K562 (cell line): ENCODE results near the gene FNBP1. TPM values are rescaled to one million over a fixed set of nuclear protein-coding genes. Genes with fewer than 3 reads are reported as not detected.
A peak's percentile ranks its signal among the peaks of the same experiment; 100 is the strongest.

Experiments used
- ARID3B ChIP-seq: fragments of 250-450 bp; sonication (Bioruptor Pico); IDR thresholded peaks from 2 replicates; pipeline ENCODE4 v1.4.0; 2020; ENCODE audit warnings: borderline replicate concordance
- ARNT ChIP-seq, 2 experiments: fragments of 450-650 bp; IDR thresholded peaks; 2 replicates each; pipeline ENCODE4 v1.6.1; 2016; ENCODE audit warnings: mild to moderate bottlenecking in 1 of 2
- CREB1 ChIP-seq, 2 experiments: sonication (generic) in 1 of 2; formaldehyde crosslinking in 1 of 2; IDR thresholded peaks; 2 replicates each; pipeline versions ENCODE4 v1.6.1 to v1.8.0; 2012 to 2022; ENCODE audit warnings: inconsistent platforms in 1 of 2, mild to moderate bottlenecking in 1 of 2, missing genetic modification reagents in 1 of 2, moderate library complexity in 1 of 2
- E2F3 ChIP-seq: fragments of 250-450 bp; sonication (Bioruptor Pico); IDR thresholded peaks from 2 replicates; pipeline ENCODE4 v1.4.0; 2020; ENCODE audit warnings: mild to moderate bottlenecking
- FOXP1 ChIP-seq: sonication (generic); formaldehyde crosslinking; IDR thresholded peaks from 2 replicates; pipeline ENCODE4 v1.8.0; 2022; ENCODE audit warnings: mild to moderate bottlenecking, missing genetic modification reagents
- GATAD2B ChIP-seq: fragments of 450-650 bp; IDR thresholded peaks from 2 replicates; pipeline ENCODE4 v1.6.1; 2017; ENCODE audit warnings: mild to moderate bottlenecking, borderline replicate concordance
- ILF3 ChIP-seq: fragments of 450-650 bp; IDR thresholded peaks from 2 replicates; pipeline ENCODE4 v1.6.1; 2018; ENCODE audit warnings: antibody characterized with exemption, mild to moderate bottlenecking, moderate library complexity, borderline replicate concordance
- MAX ChIP-seq: sonication (generic); formaldehyde crosslinking; IDR thresholded peaks from 2 replicates; pipeline ENCODE4 v1.9.0; 2022; ENCODE audit warnings: mild to moderate bottlenecking, missing genetic modification reagents
- MAZ ChIP-seq, 2 experiments: fragments of 450-650 bp in 1 of 2; sonication (generic) in 1 of 2; formaldehyde crosslinking; IDR thresholded peaks in 1 of 2; conservative IDR thresholded peaks in 1 of 2; 2 replicates each; pipeline versions ENCODE4 v1.4.0 to v1.5.0; 2020; ENCODE audit warnings: mild to moderate bottlenecking in 1 of 2, missing genetic modification reagents in 1 of 2
- MYBL2 ChIP-seq, 2 experiments: fragments of 450-650 bp in 1 of 2; sonication (generic) in 1 of 2; formaldehyde crosslinking in 1 of 2; IDR thresholded peaks; 2 replicates each; pipeline versions ENCODE4 v1.6.1 to v1.8.1; 2017 to 2022; ENCODE audit warnings: borderline replicate concordance in 1 of 2, inconsistent platforms in 1 of 2, low read depth in 1 of 2, mild to moderate bottlenecking in 1 of 2, missing genetic modification reagents in 1 of 2, moderate library complexity in 1 of 2
- NEUROD1 ChIP-seq: fragments of 150-350 bp; IDR thresholded peaks from 2 replicates; pipeline ENCODE4 v1.6.1; 2014; ENCODE audit warnings: borderline replicate concordance, low read length, low read depth; ENCODE audit not compliant: partially characterized antibody
- NFE2L1 ChIP-seq: fragments of 450-650 bp; IDR thresholded peaks from 2 replicates; pipeline ENCODE4 v1.6.1; 2016; ENCODE audit warnings: missing genetic modification characterization, low read depth, mild to moderate bottlenecking, missing compliant biosample characterization, moderate library complexity, borderline replicate concordance
- NR2F6 ChIP-seq: fragments of 450-650 bp; formaldehyde crosslinking; IDR thresholded peaks from 2 replicates; pipeline ENCODE4 v1.4.0; 2020; ENCODE audit warnings: mild to moderate bottlenecking
- POLR2A ChIP-seq: fragments of 450-650 bp; conservative IDR thresholded peaks from 2 replicates; pipeline ENCODE4 v1.6.1; 2016
- POLR3A ChIP-seq: IDR thresholded peaks from 2 replicates; pipeline ENCODE4 v1.6.1; 2011; ENCODE audit warnings: borderline replicate concordance, mild to moderate bottlenecking, moderate library complexity; ENCODE audit not compliant: insufficient read length, insufficient read depth; ENCODE audit errors: extremely low read depth
- SMAD2 ChIP-seq: fragments of 150-350 bp; IDR thresholded peaks from 2 replicates; pipeline ENCODE4 v1.6.1; 2014; ENCODE audit warnings: low read depth, mild to moderate bottlenecking, low read length
- SRSF9 ChIP-seq: fragments of 200-400 bp; formaldehyde crosslinking; IDR thresholded peaks from 2 replicates; pipeline ENCODE4 v1.6.1; 2017; ENCODE audit warnings: low read depth, low read length, borderline replicate concordance
- SUPT5H ChIP-seq: fragments of 450-650 bp; IDR thresholded peaks from 2 replicates; pipeline ENCODE4 v1.6.1; 2016
- ZC3H8 ChIP-seq: fragments of 450-650 bp; IDR thresholded peaks from 2 replicates; pipeline ENCODE4 v1.6.1; 2017
- ZNF311 ChIP-seq: fragments of 250-450 bp; sonication (Bioruptor Pico); IDR thresholded peaks from 2 replicates; pipeline ENCODE4 v1.4.0; 2020; ENCODE audit warnings: mild to moderate bottlenecking, moderate library complexity
- ZNF655 ChIP-seq: fragments of 250-450 bp; sonication (Bioruptor Pico); IDR thresholded peaks from 2 replicates; pipeline ENCODE4 v1.5.0; 2021
- ZNF717 ChIP-seq: fragments of 250-450 bp; sonication (Bioruptor Pico); IDR thresholded peaks from 2 replicates; pipeline ENCODE4 v1.5.0; 2021
- ZZZ3 ChIP-seq: fragments of 450-650 bp; IDR thresholded peaks from 2 replicates; pipeline ENCODE4 v1.6.1; 2016; ENCODE audit warnings: antibody characterized with exemption, mild to moderate bottlenecking, moderate library complexity
- polyA plus RNA-seq, 8 experiments: library from polyadenylated mRNA; depleted of rRNA in 4 of 8; stranded (reverse) in 5 of 8; unstranded in 3 of 8; fragments of >200 nt; fragmentation: Nextera tagmentation in 2 of 8; fragmentation: Illumina TruSeq in 1 of 8; extraction: Ambion mirVana in 2 of 8; extraction: Trizol in 1 of 8; gene quantifications; 2 replicates each; pipeline versions ENCODE4 v1.2.1 to v1.2.3, GENCODE V29; 2011 to 2014; ENCODE audit warnings: inconsistent platforms in 1 of 8, missing spikeins in 1 of 8
- total RNA-seq, 7 experiments: library from RNA; depleted of rRNA in 6 of 7; stranded (reverse); fragments of >200 nt in 6 of 7; fragmentation: Illumina TruSeq in 2 of 7; extraction: Trizol in 2 of 7; gene quantifications; 2 replicates each; pipeline versions ENCODE4 v1.2.1 to v1.2.3, GENCODE V29; 2011 to 2021; ENCODE audit warnings: low replicate concordance in 1 of 7
- TF ChIP-seq, protein P1 (sequence below): fragments of 250-450 bp; sonication (Bioruptor Pico); IDR thresholded peaks from 2 replicates; pipeline ENCODE4 v1.5.0; 2022; ENCODE audit warnings: mild to moderate bottlenecking

Gene FNBP1
- total and polyA plus RNA-seq, 9 of the 15 experiments (the other 6 are each of a cell fraction or from before 2014, with no cell fraction given): 1.8 to 14.9 (median 7.6) TPM

DNA sequence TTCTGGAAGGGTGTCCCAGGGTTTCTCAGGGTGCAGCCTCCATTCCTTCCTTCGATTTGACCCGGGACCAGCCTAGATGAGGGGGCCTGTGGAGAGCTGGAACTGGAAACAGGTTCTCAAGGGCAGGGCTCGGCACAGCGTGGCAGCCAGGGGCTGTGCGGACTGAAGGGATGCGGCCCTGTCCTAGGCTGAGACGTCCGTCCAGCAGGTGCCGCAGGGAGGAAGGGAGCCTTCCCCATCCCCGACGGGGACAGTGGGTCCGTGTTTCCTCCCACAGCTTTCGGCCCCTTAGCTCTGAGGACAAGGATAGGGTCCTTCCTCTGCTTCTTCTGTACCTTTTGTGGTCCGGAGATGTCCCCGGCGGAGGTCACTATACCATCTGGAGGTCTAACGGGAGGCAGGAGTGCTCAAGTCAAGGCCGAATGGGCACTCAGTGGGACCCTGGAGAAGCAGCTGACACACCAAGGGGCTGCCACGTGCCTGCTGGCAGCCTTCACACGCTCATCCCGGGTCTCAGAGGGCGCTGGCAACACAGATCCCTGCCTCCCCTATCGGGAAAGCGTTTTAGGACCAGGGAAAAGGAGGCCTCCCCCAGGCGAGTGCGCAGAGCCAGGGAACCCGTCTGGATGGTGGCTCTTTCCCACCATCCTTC lies 157.8 kb downstream of the FNBP1 start (continued):
- TF ChIP-seq SUPT5H: no peak
- no peak for TF ChIP-seq FOXP1
- TF ChIP-seq, protein P1, sequence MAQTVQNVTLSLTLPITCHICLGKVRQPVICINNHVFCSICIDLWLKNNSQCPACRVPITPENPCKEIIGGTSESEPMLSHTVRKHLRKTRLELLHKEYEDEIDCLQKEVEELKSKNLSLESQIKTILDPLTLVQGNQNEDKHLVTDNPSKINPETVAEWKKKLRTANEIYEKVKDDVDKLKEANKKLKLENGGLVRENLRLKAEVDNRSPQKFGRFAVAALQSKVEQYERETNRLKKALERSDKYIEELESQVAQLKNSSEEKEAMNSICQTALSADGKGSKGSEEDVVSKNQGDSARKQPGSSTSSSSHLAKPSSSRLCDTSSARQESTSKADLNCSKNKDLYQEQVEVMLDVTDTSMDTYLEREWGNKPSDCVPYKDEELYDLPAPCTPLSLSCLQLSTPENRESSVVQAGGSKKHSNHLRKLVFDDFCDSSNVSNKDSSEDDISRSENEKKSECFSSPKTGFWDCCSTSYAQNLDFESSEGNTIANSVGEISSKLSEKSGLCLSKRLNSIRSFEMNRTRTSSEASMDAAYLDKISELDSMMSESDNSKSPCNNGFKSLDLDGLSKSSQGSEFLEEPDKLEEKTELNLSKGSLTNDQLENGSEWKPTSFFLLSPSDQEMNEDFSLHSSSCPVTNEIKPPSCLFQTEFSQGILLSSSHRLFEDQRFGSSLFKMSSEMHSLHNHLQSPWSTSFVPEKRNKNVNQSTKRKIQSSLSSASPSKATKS (CRISPR knock-in tag): no peak
- no peak for TF ChIP-seq CREB1 (IDR thresholded peaks at IDR 0.05)
- no peak for TF ChIP-seq CREB1 (CRISPR knock-in tag; IDR thresholded peaks at IDR 0.05)
- no peak for TF ChIP-seq NFE2L1
- TF ChIP-seq POLR3A: no peak
- no peak for TF ChIP-seq ILF3
- TF ChIP-seq ARNT (IDR thresholded peaks at IDR 0.05): no peak
- TF ChIP-seq ZNF655: no peak
- no peak for TF ChIP-seq GATAD2B
- TF ChIP-seq NEUROD1: no peak
- TF ChIP-seq ZNF717 (CRISPR knock-in tag): no peak
- TF ChIP-seq ZZZ3: no peak
- TF ChIP-seq NR2F6 (CRISPR knock-in tag): peak; percentile 85; the same call in 1 of the 2 replicates
- no peak for TF ChIP-seq MYBL2 (IDR thresholded peaks at IDR 0.05; ENCODE audit: low read depth)
- TF ChIP-seq MYBL2 (CRISPR knock-in tag; IDR thresholded peaks at IDR 0.05; ENCODE audit: borderline replicate concordance): no peak
- TF ChIP-seq MAZ (CRISPR knock-in tag; conservative IDR thresholded peaks at IDR 0.05 in 1 of 2, IDR thresholded peaks at IDR 0.05 in 1 of 2): peak in 1 of 2 experiments; percentile 6; a peak in 1 of 4 replicates
- no peak for TF ChIP-seq ARID3B (CRISPR knock-in tag)
- no peak for TF ChIP-seq ZC3H8
- TF ChIP-seq ZNF311: 0 out of 2 replicates have a peak, but pooled peaks have one; percentile 12
- no peak for TF ChIP-seq POLR2A
- no peak for TF ChIP-seq E2F3
- no peak for TF ChIP-seq MAX (CRISPR knock-in tag)
- no peak for TF ChIP-seq SRSF9
- no peak for TF ChIP-seq SMAD2
